Natural killer cell (primary cell): ENCODE measurements around the gene COL1A1. TPM values are rescaled to one million over a fixed set of nuclear protein-coding genes. Genes with fewer than 3 reads are reported as not detected.

Experiments used
- ATAC-seq, 3 donors: fragments of 150-1000 bp in 2 of 3; fragments of 200-7000 bp in 1 of 3; cut with Tn5 transposase; 1 replicate in 1 of 3; 2 replicates in 2 of 3; pipeline ENCODE4 v1.10.0; 2021; ENCODE audit warnings: mild to moderate bottlenecking in 2 of 3, moderate library complexity in 2 of 3
- DNase-seq, 2 donors: peaks; one replicate each; pipeline versions ENCODE4 v3.0.0 to v3.0.0-alpha.2; 2013 to 2021; ENCODE audit warnings: mixed read lengths in 1 of 2
- H3K27ac ChIP-seq: one replicate; pipeline ENCODE4 v1.5.1; 2013; ENCODE audit warnings: mild to moderate bottlenecking, low read length
- H3K27me3 ChIP-seq: one replicate; pipeline ENCODE4 v1.6.1; 2013; ENCODE audit warnings: low read length; ENCODE audit not compliant: control insufficient read depth, insufficient read depth
- H3K36me3 ChIP-seq: one replicate; pipeline ENCODE4 v1.6.1; 2013; ENCODE audit warnings: low read length; ENCODE audit not compliant: control insufficient read depth, insufficient read depth
- H3K4me1 ChIP-seq: one replicate; pipeline ENCODE4 v1.6.1; 2013; ENCODE audit warnings: low read length; ENCODE audit not compliant: control insufficient read depth, insufficient read depth
- H3K4me3 ChIP-seq: one replicate; pipeline ENCODE4 v1.5.1; 2013; ENCODE audit warnings: low read length
- H3K9me3 ChIP-seq: one replicate; pipeline ENCODE4 v1.6.1; 2013; ENCODE audit warnings: low read length; ENCODE audit not compliant: control insufficient read depth, insufficient read depth
- H3K27ac Mint-ChIP-seq, 2 donors: one replicate each; pipeline ENCODE4 v1.8.0; 2022; ENCODE audit warnings: mild to moderate bottlenecking in 2 of 2, mixed read lengths in 2 of 2, moderate library complexity in 1 of 2
- H3K27me3 Mint-ChIP-seq, 2 donors: one replicate each; pipeline ENCODE4 v1.8.0; 2022; ENCODE audit warnings: low read depth in 2 of 2, mixed read lengths in 2 of 2
- H3K36me3 Mint-ChIP-seq: one replicate; pipeline ENCODE4 v1.8.0; 2022; ENCODE audit warnings: mixed read lengths
- H3K4me1 Mint-ChIP-seq, 2 donors: one replicate each; pipeline ENCODE4 v1.8.0; 2022; ENCODE audit warnings: mixed read lengths in 2 of 2
- H3K4me3 Mint-ChIP-seq: one replicate; pipeline ENCODE4 v1.8.0; 2022; ENCODE audit warnings: mild to moderate bottlenecking, moderate library complexity, mixed read lengths
- H3K9me3 Mint-ChIP-seq, 2 donors: one replicate each; pipeline ENCODE4 v1.8.0; 2022; ENCODE audit warnings: mixed read lengths in 2 of 2
- CTCF ChIP-seq: fragments of 200-600 bp; IDR thresholded peaks from one replicate; pipeline ENCODE4 v1.8.0; 2022; ENCODE audit warnings: antibody characterized with exemption
- WGBS: methylation state at CpG from one replicate; pipeline ENCODE4 v1.1.7; 2013; ENCODE audit warnings: missing lambda C conversion rate; ENCODE audit not compliant: insufficient coverage; 5-methylcytosine and 5-hydroxymethylcytosine counted together
- intact Hi-C: fragments of 100-400 bp; cut with micrococcal nuclease; formaldehyde crosslinking; loops from one replicate; pipeline ENCODE4 v1.14.2; 2022
- total RNA-seq, 4 donors: library from RNA; stranded (reverse); fragments of 120-200 nt in 1 of 4; gene quantifications; one replicate each; pipeline versions ENCODE4 v1.2.3 to v1.2.4, GENCODE V29; 2013 to 2022

Gene COL1A1
- total RNA-seq, 3 donors from 2014 or later (not counting 1 experiment from before 2014, with no cell fraction given), result 2.3 to 7.5 (median 2.6) TPM

DNA sequence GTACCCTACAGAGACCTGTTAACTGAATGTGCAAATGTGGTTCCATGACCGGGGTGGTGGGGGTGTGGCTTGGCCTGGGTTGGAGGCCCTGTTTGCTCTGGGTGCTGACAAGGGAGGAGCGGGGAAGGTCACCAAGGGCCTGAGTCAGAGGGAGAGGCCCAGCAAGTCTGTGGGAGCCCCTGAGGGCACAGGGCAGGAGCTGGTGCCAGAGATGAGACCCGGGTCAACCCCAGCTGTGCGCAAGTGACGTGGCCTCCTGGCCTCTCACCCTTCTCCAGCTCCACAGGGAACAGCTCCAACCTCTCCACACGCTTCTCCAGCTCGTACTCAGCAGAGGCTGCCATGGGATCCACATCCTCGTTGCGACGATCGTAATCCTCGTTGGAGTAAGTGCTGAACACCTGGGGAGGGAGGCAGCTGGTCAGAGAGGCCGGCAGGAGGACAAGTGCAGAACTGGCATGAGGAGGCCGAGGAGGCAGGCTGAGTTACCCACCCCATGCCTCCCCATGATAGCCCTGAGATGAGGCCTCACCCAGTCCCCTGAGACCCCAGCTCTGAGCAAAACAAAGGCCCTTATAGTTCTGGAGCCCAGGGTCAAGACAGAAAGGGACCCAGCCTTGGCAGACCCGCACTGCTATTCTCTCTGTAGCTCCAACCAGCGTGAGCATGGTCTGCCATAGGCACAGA is 56.4 kb downstream of the COL1A1 start:
- Mint-ChIP-seq H3K4me3 (peak overlapping the region; percentile 35), H3K27me3 (no peaks in the 10 kb centered on the region), H3K27ac (peak overlapping the region; percentile 11 to 98), H3K9me3 (no peaks in the 10 kb centered on the region), H3K4me1 (peaks cover 84 to 89% of the 10 kb centered on the region in 2 donors), H3K36me3 (no peaks in the 10 kb centered on the region)
- H3K27me3 ChIP-seq, result no peaks in the 10 kb centered on the region
- intact Hi-C loops, result no loop called here
- ATAC-seq, result no peak
- no peak for DNase-seq
- 85% methylated on average over 16 of the region's 16 CpGs for WGBS
- no peak for TF ChIP-seq CTCF
- peaks cover 86% of the 10 kb centered on the region for H3K4me1 ChIP-seq
- no peak overlapping the region for H3K4me3 ChIP-seq
- H3K9me3 ChIP-seq, result no peaks in the 10 kb centered on the region
- H3K27ac ChIP-seq, result no peak overlapping the region
- H3K36me3 ChIP-seq, result peaks cover 50% of the 10 kb centered on the region

- Histone ChIP-seq H3K4me3 (no peak overlapping the region), H3K9me3 (no peaks in the 10 kb centered on the region), H3K4me1 (peaks cover 93% of the 10 kb centered on the region), H3K27ac (no peak overlapping the region), H3K27me3 (no peaks in the 10 kb centered on the region), H3K36me3 (peaks cover 55% of the 10 kb centered on the region)
- no peak for ATAC-seq
- Mint-ChIP-seq H3K9me3 (no peaks in the 10 kb centered on the region), H3K4me3 (peak overlapping the region; percentile 13), H3K27ac (peak overlapping the region; percentile 11 to 98), H3K36me3 (no peaks in the 10 kb centered on the region), H3K27me3 (no peaks in the 10 kb centered on the region), H3K4me1 (peaks cover 89 to 95% of the 10 kb centered on the region in 2 donors)
- WGBS, result 81% methylated on average over 5 of the region's 6 CpGs
- no peak for TF ChIP-seq CTCF
- intact Hi-C loops, result no loop called here
- no peak for DNase-seq
These were observed 57.1 kb downstream of the COL1A1 start for GRCh38 chr17:50144355-50144754.

DNA sequence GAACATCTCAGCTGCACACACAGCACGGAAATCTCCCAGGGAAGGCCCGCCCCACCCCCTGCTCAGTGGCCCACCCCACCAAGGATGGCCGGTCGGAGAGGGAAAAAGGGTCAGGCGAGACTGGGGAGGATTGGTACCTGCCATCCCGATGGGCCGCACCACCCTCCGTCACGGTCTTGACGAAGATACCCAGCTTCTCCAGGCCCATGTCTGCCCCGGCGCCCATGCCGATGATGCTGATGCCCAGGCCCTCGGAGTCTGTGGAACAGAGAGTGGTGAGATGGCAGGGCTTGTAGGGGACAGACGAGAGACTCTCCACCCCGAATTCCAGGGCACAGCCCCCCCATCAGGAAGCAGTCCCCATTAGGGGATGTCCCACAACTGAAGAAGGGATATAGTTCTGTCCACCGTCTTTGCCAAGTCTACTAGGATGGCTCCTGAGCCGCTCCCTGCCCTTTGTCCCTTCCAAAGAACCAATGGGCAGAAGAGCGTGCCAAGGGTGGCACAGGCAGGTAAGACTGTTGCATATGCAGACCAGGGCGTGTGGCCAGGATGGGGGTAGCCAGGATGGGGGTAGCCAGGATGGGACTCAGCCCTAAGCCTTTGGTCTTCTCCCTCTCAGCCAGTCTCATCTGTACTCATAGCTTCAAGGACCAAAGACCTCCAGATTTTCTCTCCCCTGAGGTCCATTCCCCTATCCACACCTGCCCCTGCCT is 57.8 kb downstream of the COL1A1 start:
- no peak for TF ChIP-seq CTCF
- H3K9me3 Mint-ChIP-seq, result no peaks in the 10 kb centered on the region
- DNase-seq (no peak), ATAC-seq (no peak)
- intact Hi-C loops, result no loop called here
- 96% methylated on average over 20 of the region's 20 CpGs for WGBS
- no peak overlapping the region for H3K4me3 ChIP-seq
- H3K27me3 Mint-ChIP-seq, result no peaks in the 10 kb centered on the region
- H3K4me3 Mint-ChIP-seq, result peak overlapping the region; percentile 13
- no peaks in the 10 kb centered on the region for H3K27me3 ChIP-seq
- no peak overlapping the region for H3K27ac ChIP-seq
- H3K36me3 ChIP-seq, result peaks cover 63% of the 10 kb centered on the region
- H3K27ac Mint-ChIP-seq, result peak overlapping the region; percentile 81 to 98
- no peaks in the 10 kb centered on the region for H3K9me3 ChIP-seq
- peaks cover 94% of the 10 kb centered on the region for H3K4me1 ChIP-seq
- peaks cover 89 to 90% of the 10 kb centered on the region in 2 donors for H3K4me1 Mint-ChIP-seq
- H3K36me3 Mint-ChIP-seq, result no peaks in the 10 kb centered on the region
